CD1c-positive myeloid dendritic cell (primary cell): ENCODE measurements around the gene BRSK2.

Source experiments
- DNase-seq: peaks from one replicate; pipeline ENCODE4 v3.0.0-alpha.2; 2016; ENCODE audit errors: extremely low spot score

Gene BRSK2

DNA sequence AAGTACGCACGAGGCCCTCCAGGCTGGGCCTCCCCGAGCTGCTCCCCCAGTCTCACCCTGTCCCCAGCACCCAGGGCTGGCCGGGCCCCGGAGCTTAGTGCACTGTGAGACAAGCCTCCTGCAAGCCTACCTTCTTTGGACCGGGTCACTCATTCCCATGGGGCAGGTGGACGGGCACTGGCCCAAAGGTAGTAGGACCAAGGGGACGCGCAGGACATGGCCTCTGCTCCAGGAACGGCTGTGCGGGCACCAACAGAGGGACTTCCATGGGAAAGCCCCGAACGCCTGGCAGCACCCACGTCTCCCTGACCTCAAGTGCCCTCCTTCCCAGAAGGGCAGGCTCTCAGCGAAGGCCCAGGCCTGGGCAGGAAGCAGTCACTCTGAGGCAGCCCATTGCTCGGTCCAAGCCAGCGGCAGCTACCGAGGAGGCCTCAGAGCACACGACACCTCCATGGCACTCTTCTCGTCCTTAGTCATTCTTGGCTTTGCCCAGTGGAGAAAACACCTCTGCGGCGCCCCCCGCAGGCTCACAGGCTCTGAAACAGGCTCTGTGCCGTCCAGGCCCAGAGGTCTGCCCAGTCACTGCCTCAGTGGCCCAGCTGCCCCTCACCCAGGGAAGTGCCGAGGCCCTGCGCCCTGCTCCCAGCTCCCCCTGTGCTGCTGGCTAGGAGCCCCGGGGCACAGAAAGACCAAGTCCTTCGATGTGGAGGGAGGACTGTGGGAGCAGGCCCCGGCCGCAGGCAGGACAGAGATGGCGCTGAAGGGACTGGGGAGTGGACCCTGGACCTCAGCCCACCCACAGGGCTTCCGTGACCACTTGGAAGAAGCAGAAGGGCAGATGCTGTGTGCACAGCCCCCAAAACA is 93.1 kb downstream of the BRSK2 start:
- no peak for DNase-seq

- no peak for DNase-seq
Measured at GRCh38 chr11:1483445-1483961, 93.8 kb downstream of the BRSK2 start.

GRCh38 chr11:1484061-1484671 is 94.4 kb downstream of the BRSK2 start:
- DNase-seq, result no peak

- DNase-seq, result no peak
Measured at GRCh38 chr11:1484695-1485503, 95.2 kb downstream of the BRSK2 start.

DNA sequence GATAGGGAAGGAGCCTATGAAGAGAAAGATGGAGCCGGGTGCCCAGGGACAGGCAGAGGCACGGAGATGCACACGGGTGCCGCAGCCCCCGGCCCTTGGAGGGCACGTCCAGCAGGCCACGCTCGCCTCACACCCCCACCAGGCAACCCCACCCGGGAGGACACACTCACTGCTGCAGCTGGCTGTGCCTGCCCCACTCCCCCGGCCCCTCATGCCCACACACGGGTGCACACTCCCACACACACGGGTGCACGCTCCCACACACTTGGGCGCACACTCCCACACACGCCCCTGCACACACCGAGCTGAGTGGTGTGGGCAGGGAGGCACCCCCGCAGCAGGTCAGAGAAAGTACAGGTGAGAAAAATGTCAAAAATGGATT is 95.8 kb downstream of the BRSK2 start:
- DNase-seq, result no peak

- DNase-seq, result no peak
Measured at GRCh38 chr11:1486054-1486825, 96.5 kb downstream of the BRSK2 start, which contains the start of gene MOB2. TSS of gene MOB2 (minus strand) at chr11:1486779. CDS start at chr11:1486556, 223 bp downstream.

GRCh38 chr11:1487091-1487850 is 97.5 kb downstream of the BRSK2 start:
- no peak for DNase-seq

DNA sequence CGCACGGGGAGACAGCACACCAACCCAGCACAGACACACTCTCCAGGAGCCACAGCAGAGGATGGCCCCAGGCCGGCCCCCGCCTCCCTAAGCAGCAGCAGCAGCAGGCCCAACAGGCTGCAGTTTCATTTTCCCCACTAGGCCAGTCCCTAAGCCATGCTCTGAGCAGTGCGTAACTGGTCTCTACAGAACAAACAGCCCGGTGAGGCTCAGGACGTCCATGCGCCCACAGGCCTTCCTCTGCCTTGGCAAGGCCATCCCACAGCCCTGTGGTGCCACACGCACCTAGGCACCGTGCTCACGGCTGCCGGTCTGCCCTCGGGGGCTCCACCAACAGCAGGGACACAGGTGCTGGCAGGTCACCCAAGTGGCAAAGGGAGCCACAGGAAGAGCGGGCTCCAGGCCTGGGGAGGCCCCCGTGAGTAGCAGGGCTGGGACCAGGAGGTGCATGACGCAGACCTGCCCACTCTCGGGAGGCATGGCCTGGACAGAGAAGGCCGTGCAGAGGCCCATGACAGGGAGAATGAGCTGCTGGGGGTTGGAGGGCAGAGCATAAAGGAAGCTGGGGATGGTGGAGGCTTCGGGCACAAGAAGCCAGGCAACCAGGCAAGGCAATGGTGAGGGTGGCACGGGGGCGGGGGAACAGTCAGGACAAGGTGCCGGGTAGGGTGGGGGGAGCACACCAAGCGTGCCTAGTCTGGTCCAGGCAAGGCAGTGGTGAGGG is 98.3 kb downstream of the BRSK2 start:
- no peak for DNase-seq

DNA sequence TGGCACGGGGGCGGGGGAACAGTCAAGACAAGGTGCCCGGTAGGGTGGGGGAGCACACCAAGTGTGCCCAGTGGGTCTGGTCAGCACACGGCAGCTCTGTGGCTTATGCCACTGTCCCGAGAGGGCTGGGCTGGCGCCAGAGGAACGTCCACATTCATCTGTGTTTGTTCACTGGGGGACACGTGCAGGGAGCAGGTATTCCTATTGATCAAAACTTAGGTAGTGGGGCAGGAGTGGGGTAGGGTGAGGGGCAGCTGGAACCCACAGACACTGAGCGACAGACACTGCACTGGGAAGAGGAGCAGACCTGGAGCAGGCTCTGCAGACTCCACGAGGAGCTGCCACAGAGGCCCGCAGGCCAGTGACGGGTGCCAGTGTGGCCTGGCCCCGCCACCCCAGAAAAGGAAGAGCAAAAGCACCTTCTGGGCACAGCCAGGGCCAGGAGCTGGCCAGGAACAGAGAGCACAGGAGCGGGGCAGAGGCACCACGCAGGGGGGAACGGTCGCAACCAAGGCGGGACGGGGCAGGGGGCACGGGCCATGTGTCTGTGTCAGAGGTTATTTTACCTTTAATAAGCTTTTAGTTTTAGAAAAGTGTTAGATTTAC is 98.9 kb downstream of the BRSK2 start:
- no peak for DNase-seq

GRCh38 chr11:1490651-1491050 is 100.9 kb downstream of the BRSK2 start:
- no peak for DNase-seq

DNA sequence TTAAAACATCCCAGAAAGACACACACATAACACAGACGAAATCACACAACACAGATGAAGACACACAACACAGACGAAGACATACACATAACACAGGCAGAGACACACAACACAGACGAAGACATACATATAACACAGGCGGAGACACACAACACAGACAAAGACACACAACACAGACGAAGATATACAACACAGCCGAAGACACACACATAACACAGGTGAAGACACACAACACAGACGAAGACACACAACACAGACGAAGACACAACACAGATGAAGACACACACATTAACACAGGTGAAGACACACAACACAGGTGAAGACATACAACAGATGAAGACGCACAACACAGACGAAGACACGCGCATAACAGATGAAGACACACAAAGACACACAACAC is 101.6 kb downstream of the BRSK2 start:
- DNase-seq, result no peak

DNA sequence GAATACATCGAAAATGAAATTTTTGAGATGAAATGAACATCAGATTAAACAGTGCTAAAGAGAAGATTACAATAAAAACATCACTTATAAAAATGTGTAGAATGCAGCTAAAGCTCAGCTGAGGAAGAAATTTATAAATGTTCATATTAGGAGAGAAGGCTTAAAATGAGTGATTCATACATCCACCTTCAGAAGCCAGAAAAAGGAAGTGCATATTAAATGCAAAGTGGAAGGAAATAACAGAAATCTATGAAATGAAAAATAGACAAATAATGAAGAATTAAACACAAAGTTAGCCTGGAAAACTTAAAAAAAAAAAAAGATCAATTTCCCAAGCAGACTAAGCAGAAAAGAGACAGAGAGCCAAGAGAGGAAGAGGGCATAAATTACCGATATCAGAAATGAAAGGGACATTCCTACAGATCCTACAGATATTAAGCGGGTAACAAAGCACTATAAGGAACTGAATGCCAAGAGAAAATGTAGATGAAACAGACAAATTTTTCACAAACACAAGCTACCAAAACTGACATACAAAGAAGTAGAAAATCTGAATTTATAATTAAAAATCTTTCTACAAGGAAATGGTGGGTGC is 104.0 kb downstream of the BRSK2 start:
- no peak for DNase-seq

DNA sequence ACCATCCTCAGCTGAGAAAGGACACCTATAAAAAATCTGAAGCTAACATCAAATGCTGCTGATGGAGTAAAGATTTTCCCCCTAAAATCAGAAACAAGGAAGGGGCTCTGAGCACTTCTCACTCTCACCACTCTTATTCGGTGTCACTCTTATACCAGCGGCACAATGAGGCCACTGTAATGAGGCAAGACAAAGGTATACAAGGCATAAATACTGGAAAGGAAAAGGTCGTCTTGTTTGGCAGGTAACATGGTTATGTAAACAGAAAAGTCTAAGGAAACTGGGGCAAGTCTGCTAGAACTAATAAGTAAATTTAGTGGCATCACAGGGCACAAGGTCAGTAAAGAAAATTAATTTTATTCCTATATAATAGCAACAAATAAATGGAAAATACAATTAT is 104.9 kb downstream of the BRSK2 start:
- no peak for DNase-seq

DNA sequence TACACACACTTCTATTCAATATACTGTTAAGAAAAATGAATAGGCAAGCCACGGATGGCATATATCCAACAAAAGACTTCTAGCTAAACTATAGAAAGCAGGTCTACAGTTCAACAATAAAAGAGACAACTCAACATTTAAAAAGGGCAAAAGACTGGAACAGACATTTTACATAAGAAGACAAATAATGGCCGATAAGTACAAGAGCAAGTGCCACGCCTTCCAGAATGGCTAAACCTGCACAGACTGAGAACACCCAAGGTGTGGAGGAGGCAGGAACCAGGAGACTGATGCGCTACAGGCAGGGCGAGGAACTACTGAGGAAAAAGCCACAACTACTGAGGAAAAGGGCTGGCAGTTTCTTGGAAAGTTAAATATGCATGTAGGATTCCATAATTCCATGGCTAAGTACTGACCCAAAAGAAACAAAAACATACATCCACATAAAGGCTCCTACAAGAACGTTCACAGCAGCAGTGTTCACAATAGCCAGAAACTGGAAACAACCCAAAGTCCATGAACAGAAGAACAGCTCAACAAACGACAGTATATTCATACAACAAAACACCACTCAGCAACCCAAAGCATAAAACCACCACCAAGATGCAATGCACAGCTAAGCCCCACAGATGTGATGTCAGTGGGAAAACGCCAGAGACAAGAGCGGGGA is 106.5 kb downstream of the BRSK2 start:
- no peak for DNase-seq

DNA sequence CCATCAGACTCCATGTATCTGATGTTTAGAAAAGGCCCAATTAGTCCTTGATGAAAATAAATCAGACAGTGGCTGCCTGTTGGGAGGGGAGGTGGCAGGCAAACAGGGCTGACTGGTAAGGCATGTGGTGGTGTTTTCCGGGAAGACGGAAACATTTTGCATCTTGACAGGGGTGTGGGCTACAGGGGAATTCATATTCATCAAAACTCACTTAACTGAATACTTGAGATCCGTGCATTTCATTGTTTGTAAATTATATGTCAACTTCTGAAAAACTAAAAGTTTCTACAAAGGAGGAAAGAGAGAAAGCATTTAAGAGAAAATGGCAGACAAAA is 107.0 kb downstream of the BRSK2 start:
- no peak for DNase-seq

DNA sequence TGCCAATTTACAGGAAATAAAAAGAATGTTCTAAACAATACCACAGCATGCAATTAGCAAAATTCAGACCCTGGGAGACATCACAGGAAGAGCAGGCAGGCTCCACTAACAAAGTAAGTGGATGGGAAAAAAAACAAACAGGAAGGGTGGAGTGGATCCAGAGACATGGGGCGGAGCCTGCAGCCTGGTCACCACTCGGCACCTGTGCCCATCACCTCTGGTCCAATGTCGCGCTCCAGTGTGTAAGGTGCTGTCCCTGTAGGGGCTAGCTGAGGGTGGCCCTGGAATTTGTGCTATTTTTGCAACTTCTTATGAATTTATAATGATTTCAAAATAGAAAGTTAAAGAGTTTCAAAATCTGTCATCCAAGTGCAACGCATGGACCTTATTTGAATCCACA is 107.9 kb downstream of the BRSK2 start:
- DNase-seq, result no peak

DNA sequence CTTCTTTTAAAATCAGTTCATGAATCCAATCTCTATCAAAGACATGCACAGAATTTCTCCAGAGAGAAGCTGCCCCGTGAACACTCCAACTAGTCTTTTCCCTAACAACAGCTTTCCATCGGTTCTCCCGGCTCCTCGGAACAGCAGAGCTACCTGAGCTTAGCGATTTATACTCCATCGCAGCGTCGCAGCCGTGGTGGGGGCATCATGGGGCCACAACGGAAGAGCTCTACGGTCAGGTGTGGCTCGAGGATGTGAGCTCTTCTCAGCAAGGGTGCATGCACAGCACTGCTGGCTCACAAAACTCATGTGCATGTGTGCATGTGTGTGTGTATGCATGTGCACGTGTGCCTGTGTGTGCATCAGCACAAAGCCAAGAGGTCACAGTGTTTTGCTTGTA is 108.5 kb downstream of the BRSK2 start:
- no peak for DNase-seq

DNA sequence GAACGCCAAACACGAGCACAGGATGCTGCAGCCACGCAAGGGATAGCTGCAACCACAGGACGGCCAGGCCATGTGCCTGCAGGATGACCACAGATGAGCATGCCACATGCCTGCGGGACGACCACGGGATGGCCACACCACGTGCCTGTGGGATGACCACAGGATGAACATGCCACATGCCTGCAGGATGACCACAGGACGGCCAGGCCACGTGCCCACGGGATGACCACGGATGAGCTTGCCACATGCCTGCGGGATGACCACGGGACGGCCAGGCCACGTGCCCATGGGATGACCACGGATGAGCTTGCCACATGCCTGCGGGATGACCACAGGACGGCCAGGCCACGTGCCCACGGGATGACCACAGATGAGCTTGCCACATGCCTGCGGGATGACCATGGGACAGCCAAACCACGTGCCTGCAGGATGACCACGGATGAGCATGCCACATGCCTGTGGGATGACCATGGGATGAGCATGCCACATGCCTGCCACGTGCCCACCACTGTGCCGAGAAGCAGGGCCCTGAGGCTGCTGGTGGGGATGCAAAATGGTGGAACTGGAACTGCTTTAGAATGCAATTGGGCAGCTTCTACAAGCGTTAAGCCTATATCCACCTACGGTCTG is 109.6 kb downstream of the BRSK2 start:
- DNase-seq, result no peak
